Left renal cortex interstitium (tissue), 4 donors: Measurements from ENCODE around the gene SLBP. TPM values are rescaled to one million over a fixed set of nuclear protein-coding genes. Genes with fewer than 3 reads are reported as not detected.

ENCODE experiments used
- DNase-seq, 4 donors: peaks; one replicate each; pipeline ENCODE4 v3.0.0-alpha.2; 2013; ENCODE audit warnings: low read depth in 4 of 4, low spot score in 2 of 4, missing footprints in 1 of 4
- polyA plus RNA-seq, 4 donors: library from polyadenylated mRNA; unstranded; fragments of 120-200 nt; gene quantifications; one replicate each; pipeline ENCODE4 v1.2.1, GENCODE V29; 2013; ENCODE audit not compliant: insufficient read length in 4 of 4

SLBP gene
- polyA plus RNA-seq, result 10 to 100 TPM; 79.5 to 94.7 (median 88.5) TPM

GRCh38 chr4:1712216-1713002 is at the start of gene SLBP:
TSS of gene SLBP (minus strand) at chr4:1712319. CDS start at chr4:1712188, 131 bp downstream.
- peak in 3 of 4 donors; percentile 75 to 88 (median 87) for DNase-seq

GRCh38 chr4:1761130-1761689 is 49.1 kb upstream of the SLBP start:
- DNase-seq, result no peak

- DNase-seq, result no peak
Observed at GRCh38 chr4:1760521-1761071, 48.5 kb upstream of the SLBP start.

DNA sequence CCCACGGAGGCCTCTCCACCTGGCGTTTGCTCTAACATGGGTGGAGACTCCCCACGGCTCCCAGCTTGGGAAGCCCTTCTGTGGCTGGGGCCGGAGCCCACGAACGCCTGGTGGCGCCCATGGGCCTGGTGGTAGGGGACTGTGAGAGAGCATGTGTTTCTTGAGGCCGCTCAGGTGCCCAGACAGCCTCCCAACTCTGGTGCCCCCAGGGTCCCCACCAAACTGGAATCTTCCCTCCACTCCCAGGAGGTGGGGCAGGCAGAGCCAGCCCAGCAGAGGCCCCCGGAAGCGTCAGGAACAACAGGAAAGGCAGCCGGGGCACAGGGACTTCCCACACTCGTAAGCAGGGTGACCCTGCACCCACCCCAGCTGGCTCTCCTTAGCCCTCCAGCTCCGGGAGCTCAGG is 47.7 kb upstream of the SLBP start:
- DNase-seq, result no peak

DNA sequence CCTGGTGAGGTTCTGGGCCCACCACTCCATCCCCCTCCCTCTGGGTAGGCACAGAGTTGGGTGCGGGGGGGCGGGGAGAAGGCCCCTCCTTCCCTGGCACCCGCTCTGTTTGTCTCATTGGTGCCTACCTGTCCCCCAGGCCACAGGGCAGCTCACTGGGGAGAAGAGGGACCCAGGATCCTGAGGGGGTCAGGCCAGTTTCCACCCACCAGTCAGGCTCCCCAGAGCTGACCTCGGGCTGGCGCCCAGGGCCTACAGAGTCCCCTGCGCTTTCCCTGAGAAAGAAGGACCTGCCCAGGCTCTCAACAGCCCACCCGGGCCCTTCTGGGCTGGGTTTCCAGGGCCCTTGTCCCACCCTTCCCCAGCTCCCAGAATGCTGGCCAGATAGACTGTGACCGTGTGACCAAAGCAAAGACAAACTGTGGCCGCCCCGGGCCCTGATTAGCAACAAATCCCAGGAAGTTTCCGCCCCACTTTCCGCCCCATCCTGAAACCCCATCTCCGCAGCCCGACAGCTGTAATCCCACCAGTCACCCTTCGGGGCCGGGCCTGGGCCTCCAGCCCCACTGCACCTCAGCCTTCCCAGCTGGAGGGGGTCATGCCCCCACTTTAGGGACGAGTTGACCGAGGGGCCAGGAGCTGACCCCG is 47.2 kb upstream of the SLBP start:
- no peak for DNase-seq

GRCh38 chr4:1758306-1759121 is 46.4 kb upstream of the SLBP start:
- DNase-seq, result no peak

DNA sequence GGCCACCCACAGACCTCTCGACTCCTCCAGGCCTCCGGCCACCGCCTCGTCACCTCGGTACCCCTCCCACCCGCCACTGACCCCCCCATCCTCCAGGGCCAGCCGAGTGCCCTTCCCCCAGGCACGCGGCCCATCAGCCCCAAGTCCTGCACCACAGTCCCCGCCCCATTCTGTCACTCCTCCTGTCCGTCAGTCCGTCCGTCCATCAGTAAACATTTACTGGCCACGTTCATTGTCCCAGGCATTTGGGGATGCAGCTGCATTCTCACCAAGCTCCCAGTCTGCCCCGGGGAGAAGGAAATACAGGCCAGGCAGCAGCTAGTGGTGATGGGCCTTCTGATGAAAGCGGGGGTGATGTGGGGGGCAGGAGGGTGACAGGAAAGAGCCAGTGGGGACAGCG is 45.7 kb upstream of the SLBP start:
- no peak for DNase-seq

GRCh38 chr4:1756893-1757779 is 45.0 kb upstream of the SLBP start:
- no peak for DNase-seq

- DNase-seq, result no peak
Observed at GRCh38 chr4:1756079-1756478, 44.0 kb upstream of the SLBP start.

- DNase-seq, result no peak
Observed at GRCh38 chr4:1755297-1755696, 43.2 kb upstream of the SLBP start.

GRCh38 chr4:1754336-1754735 is 42.2 kb upstream of the SLBP start:
- DNase-seq, result no peak

- DNase-seq, result no peak
Observed at GRCh38 chr4:1753697-1754311, 41.7 kb upstream of the SLBP start.

- DNase-seq, result no peak
Observed at GRCh38 chr4:1753294-1753696, 41.2 kb upstream of the SLBP start.

DNA sequence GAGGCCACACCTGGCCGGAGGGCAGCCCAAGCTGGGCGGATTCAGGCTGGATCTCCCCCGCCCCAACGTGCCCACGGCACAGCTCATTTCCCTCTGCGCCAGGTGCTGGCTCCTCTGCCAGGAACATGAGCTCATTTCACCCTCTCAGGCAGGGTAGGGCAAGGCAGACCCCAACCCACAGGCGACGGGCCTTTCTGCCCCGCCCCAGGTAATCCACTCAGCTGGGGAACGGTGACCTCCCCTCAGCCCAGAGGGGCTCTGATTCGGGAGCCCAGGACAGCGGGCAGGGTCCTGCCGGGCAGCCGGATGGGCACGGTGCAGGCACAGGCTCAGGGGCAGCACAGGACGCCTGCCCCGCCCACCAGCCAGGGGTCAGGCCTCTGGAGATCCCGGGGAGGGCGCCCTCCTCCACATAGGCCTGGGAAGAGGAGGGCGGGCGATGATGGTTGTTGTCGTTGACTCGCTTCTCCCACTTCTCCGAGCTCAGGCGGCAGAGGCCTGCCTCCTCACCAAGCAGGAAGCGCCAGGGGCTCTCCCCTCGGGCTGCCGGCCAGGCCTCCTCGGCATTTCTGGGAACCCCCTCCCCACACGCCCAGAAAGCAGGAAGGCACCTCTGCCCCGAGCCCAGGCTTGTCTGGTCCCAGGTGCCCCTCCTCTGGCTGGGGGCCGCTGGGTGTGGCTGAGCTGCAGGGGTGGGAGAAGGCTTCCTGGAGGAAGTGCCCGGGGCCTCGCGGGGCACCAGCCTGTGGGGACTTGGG is 40.3 kb upstream of the SLBP start:
- no peak for DNase-seq

DNA sequence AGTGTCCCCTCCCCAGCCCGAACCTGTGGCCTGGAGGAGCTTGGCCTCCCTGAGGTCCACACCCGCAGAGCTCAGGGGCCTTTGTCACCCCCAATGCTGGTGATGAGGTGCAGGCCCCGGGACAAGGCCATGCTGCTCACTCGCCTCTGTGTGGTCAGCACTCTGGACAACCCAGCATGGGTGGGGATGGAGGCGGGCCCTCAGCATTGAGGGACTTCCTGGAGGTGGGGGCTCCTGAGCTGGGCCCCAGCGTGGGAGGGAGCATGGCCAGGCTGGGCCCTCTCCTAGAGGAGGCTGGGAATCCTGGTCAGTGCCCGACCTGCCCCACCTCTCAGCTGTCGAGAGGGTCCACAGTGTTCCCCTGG is 39.8 kb upstream of the SLBP start:
- DNase-seq, result no peak

DNA sequence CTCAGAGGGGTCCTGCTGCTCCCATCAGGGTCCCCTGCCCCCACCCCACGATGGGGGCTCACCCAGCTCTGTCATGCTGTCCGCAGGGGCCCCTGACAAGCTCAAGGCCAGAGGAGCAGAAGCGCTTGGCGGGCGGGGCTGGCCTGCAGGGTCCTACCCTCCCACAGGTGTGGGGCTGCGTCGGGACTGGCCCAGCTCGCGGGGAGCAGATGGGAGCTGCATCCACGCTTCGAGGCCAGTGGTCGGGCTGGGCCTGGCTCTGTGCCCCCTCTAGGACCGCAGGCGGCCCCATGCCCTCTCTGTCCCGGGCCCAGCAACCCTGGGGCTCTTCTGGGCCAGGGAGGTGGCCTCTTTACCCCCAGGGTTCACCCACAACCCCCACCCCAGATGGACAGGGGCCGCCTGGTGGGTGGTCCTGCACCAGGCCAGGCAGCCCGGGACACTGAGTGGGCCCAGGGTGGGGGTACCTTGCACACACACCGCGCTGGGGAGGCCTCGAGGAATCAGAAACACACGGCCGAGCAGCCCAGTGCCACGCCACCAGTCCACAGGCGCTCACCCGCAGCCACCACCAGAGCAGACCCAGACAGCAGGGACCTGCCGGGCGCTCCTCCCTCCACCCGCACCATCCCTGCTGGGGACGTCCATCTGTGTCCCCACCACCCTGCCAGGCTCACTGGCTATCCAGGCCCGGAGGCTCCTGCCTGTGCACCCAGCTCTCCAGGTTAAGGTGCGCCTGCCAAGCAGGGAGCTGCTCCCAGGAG is 39.2 kb upstream of the SLBP start:
- DNase-seq, result no peak

DNA sequence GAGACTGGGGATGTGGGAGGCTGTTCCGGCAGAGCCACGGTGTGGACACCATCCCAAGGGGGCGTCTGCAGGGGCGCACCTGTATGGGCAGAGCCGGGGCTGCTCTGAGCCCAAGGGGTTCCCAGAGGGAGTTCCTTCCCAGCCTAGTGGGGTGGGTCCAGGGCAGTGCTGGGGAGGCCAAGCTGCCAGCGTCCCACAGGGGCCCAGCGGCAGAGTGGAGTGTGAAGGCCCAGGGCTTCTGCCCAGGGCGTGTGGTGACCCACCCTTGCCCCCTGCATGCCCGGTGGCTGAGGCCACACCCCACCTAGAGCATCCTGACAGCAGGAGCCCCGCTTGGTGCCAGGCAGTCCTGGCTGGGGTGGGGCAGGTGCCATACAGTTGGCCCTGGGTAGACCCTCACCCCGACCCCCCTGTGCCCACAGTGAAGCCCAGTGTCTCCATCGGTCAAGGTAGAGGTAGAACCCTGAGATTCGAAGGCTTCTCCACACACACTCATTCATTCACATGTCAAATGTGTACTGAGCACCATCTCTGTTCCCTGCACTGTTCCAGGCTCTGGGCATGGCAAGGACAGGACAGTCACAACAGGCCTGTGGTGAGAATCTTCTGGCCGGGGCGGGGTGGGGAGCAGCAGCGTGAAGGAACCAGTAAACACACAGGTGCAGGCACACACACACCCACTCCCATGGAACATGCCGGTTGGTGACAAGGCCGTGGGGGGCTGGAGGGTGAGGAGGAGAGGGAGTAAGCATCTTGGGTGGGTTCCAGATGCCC is 38.4 kb upstream of the SLBP start:
- no peak for DNase-seq
